Mucosa of descending colon (tissue), 3 donors: ENCODE data around the gene SMPD3. TPM values are rescaled to one million over a fixed set of nuclear protein-coding genes. Genes with fewer than 3 reads are reported as not detected.
A peak's percentile ranks its signal among the peaks of the same experiment; 100 is the strongest.

ENCODE experiments used
- ATAC-seq: fragments of 200-7000 bp; cut with Tn5 transposase; one replicate; pipeline ENCODE4 v1.9.1; 2020; ENCODE audit warnings: mild to moderate bottlenecking, moderate library complexity
- DNase-seq, 3 donors: peaks; one replicate each; pipeline ENCODE4 v3.0.0-alpha.2; 2020
- H3K36me3 ChIP-seq: fragments of 200-600 bp; one replicate; pipeline ENCODE4 v1.8.0; 2021; ENCODE audit warnings: low read depth, mild to moderate bottlenecking
- H3K4me1 ChIP-seq: fragments of 200-600 bp; one replicate; pipeline ENCODE4 v1.8.0; 2021; ENCODE audit warnings: low read depth, mild to moderate bottlenecking
- H3K4me3 ChIP-seq: fragments of 200-600 bp; one replicate; pipeline ENCODE4 v1.8.0; 2021; ENCODE audit warnings: mild to moderate bottlenecking
- H3K9me3 ChIP-seq: fragments of 200-600 bp; one replicate; pipeline ENCODE4 v1.8.0; 2021; ENCODE audit warnings: mild to moderate bottlenecking
- intact Hi-C, 2 donors: fragments of 100-400 bp; cut with DNase I in 1 of 2; cut with micrococcal nuclease in 1 of 2; formaldehyde crosslinking; loops; one replicate each; pipeline versions ENCODE4 v1.11.0 to v1.11.1; 2022; cut with DNase I, micrococcal nuclease
- total RNA-seq, 3 donors: library from RNA; stranded (reverse); fragmentation: NEBNext Ultra II Directional in 2 of 3; extraction: Animal tissue kit (Norgen Biotek cat#: 25700) in 2 of 3; gene quantifications; one replicate each; pipeline versions ENCODE4 v1.2.1 to v1.2.4, GENCODE V29; 2021 to 2023
- TF ChIP-seq, protein P1 (sequence below): fragments of 200-600 bp; IDR thresholded peaks from one replicate; pipeline ENCODE4 v1.8.0; 2022; ENCODE audit warnings: antibody characterized with exemption, mild to moderate bottlenecking
- donor health status: DM: no; HTN: no; CAD: no; lungs with moderate emphysema.
- donor health status: DM: no; HTN: no; CAD: no.
- donor health status: DM: no; HTN: yes; CAD: no.

The SMPD3 gene
- total RNA-seq, 3 donors from 2014 or later = 31.8 to 82.7 (median 62.3) TPM

GRCh38 chr16:68470461-68471150 lies 22.3 kb upstream of the SMPD3 start:
- peak; percentile 44 to 64 (median 50) for DNase-seq
- H3K4me1 ChIP-seq = peaks cover 20% of the 10 kb centered on the region

GRCh38 chr16:68469796-68470460 lies 21.6 kb upstream of the SMPD3 start:
- ATAC-seq = peak; percentile 39
- no peaks in the 10 kb centered on the region for H3K9me3 ChIP-seq
- intact Hi-C loops = no loop called here
- H3K4me1 ChIP-seq = peaks cover 20% of the 10 kb centered on the region
- H3K36me3 ChIP-seq = no peaks in the 10 kb centered on the region
- TF ChIP-seq, protein P1, sequence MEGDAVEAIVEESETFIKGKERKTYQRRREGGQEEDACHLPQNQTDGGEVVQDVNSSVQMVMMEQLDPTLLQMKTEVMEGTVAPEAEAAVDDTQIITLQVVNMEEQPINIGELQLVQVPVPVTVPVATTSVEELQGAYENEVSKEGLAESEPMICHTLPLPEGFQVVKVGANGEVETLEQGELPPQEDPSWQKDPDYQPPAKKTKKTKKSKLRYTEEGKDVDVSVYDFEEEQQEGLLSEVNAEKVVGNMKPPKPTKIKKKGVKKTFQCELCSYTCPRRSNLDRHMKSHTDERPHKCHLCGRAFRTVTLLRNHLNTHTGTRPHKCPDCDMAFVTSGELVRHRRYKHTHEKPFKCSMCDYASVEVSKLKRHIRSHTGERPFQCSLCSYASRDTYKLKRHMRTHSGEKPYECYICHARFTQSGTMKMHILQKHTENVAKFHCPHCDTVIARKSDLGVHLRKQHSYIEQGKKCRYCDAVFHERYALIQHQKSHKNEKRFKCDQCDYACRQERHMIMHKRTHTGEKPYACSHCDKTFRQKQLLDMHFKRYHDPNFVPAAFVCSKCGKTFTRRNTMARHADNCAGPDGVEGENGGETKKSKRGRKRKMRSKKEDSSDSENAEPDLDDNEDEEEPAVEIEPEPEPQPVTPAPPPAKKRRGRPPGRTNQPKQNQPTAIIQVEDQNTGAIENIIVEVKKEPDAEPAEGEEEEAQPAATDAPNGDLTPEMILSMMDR = no peak
- no peak overlapping the region for H3K4me3 ChIP-seq
- DNase-seq = peak in 1 of 3 donors; percentile 29

More at GRCh38 chr16:68470461-68471150, 22.3 kb upstream of the SMPD3 start:
- no peak overlapping the region for H3K4me3 ChIP-seq
- peak; percentile 74 for ATAC-seq
- TF ChIP-seq, protein P1 = no peak
- H3K9me3 ChIP-seq = no peaks in the 10 kb centered on the region
- H3K36me3 ChIP-seq = no peaks in the 10 kb centered on the region
- intact Hi-C loops = no loop called here

DNA sequence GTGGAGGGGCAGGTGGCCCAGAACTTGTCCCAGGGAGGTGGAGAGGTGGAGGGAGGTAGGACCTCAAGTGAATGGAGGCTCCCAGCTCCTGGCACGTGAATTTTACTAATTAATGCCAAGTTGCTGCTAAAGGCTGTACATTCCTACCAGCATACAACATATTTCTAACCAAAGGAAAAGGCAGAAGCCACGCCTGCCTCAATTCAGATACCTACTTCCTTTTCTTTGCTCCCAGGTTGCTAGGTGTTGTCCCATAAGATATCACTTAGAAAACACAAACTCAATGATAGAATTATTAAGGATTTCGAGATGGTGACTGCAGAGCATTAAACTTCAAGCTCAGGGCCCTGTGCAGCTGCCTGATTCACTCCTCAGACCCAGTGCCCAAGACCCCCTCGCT lies 20.5 kb upstream of the SMPD3 start:
- Histone ChIP-seq H3K4me3 (no peak overlapping the region), H3K36me3 (no peaks in the 10 kb centered on the region), H3K4me1 (peaks cover 20% of the 10 kb centered on the region), H3K9me3 (no peaks in the 10 kb centered on the region)
- ATAC-seq (peak; percentile 64), DNase-seq (peak in 1 of 3 donors; percentile 18)
- intact Hi-C loops = no loop called here
- TF ChIP-seq, protein P1 = no peak

DNA sequence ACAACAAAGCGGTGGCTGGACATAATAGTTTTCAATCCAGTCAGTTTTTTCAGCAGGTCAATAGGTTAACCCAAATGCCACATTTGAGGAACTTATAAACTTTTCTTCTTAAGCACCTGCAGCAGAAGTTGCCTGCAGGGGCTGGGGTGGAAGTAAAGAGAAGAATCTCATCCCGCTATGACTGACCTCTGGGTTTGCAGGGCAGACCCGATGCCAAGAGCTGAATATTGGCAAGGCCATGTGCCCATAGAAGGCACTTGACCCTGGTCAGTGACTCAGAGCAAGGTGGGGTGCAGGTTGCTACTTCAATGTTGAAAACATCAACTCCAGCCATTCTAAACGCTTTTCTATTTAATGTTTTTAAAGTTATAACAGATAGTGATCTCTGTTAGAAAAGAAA lies 17.9 kb upstream of the SMPD3 start:
- no peak for DNase-seq
- Histone ChIP-seq H3K4me3 (no peak overlapping the region), H3K9me3 (no peaks in the 10 kb centered on the region), H3K4me1 (peaks cover 20% of the 10 kb centered on the region), H3K36me3 (no peaks in the 10 kb centered on the region)
- TF ChIP-seq, protein P1 = no peak
- intact Hi-C loops = no loop called here
- no peak for ATAC-seq

- Histone ChIP-seq H3K4me3 (no peak overlapping the region), H3K9me3 (no peaks in the 10 kb centered on the region), H3K4me1 (peaks cover 6% of the 10 kb centered on the region), H3K36me3 (no peaks in the 10 kb centered on the region)
- intact Hi-C loops = no loop called here
- ATAC-seq (no peak), DNase-seq (no peak)
- TF ChIP-seq, protein P1 = no peak
Observed at GRCh38 chr16:68463904-68464303, 15.6 kb upstream of the SMPD3 start.
